Transverse colon (tissue), 4 donors: ENCODE results near the gene KCNE1.

Source experiments
- CTCF ChIP-seq, 5 experiments: fragments of 200-600 bp in 3 of 5; fragments of 450-650 bp in 2 of 5; sonication (generic) in 3 of 5; IDR thresholded peaks; 1 replicate in 2 of 5; 2 replicates in 3 of 5; pipeline ENCODE4 v1.5.1; 2016 to 2017; ENCODE audit warnings: antibody characterized with exemption in 5 of 5, inconsistent platforms in 3 of 5, mild to moderate bottlenecking in 2 of 5, moderate library complexity in 1 of 5
- EP300 ChIP-seq: sonication (generic); formaldehyde crosslinking; IDR thresholded peaks from one replicate; pipeline ENCODE4 v1.6.1; 2017; ENCODE audit warnings: antibody characterized with exemption, low read depth
- POLR2AphosphoS5 ChIP-seq, 3 donors: sonication (generic); formaldehyde crosslinking; IDR thresholded peaks; one replicate each; pipeline ENCODE4 v1.6.1; 2016; ENCODE audit warnings: antibody characterized with exemption in 3 of 3

GRCh38 chr21:34498623-34499022 is 13.4 kb downstream of the KCNE1 start:
- no peak for TF ChIP-seq CTCF (IDR thresholded peaks at IDR 0.05)
- TF ChIP-seq EP300, result no peak
- TF ChIP-seq POLR2AphosphoS5 (IDR thresholded peaks at IDR 0.05), result no peak
